Peyer's patch (tissue), 4 donors: ENCODE data around the gene ALOXE3. TPM values are rescaled to one million over a fixed set of nuclear protein-coding genes. Genes with fewer than 3 reads are reported as not detected.
A peak's percentile ranks its signal among the peaks of the same experiment; 100 is the strongest.

Experiments used
- DNase-seq, 3 donors: peaks; one replicate each; pipeline ENCODE4 v3.0.0-alpha.2; 2017 to 2019
- H3K27ac ChIP-seq, 4 donors: fragments of 200-600 bp; sonication (generic); one replicate each; pipeline ENCODE4 v1.5.1; 2016 to 2019
- H3K27me3 ChIP-seq, 2 donors: fragments of 200-600 bp; sonication (generic); one replicate each; pipeline ENCODE4 v1.5.1; 2019
- H3K36me3 ChIP-seq, 3 donors: fragments of 200-600 bp; sonication (generic); one replicate each; pipeline ENCODE4 v1.5.1; 2016 to 2019
- H3K4me1 ChIP-seq, 4 donors: fragments of 200-600 bp; sonication (generic); one replicate each; pipeline ENCODE4 v1.5.1; 2016 to 2019
- H3K4me3 ChIP-seq, 4 donors: fragments of 200-600 bp; sonication (generic); 1 replicate in 3 of 4; 2 replicates in 1 of 4; pipeline ENCODE4 v1.5.1; 2016 to 2019; ENCODE audit warnings: mild to moderate bottlenecking in 1 of 4
- H3K9me3 ChIP-seq, 4 donors: fragments of 200-600 bp; sonication (generic); one replicate each; pipeline ENCODE4 v1.5.1; 2016 to 2019; ENCODE audit warnings: mild to moderate bottlenecking in 1 of 4
- CTCF ChIP-seq, 6 experiments: fragments of 450-650 bp in 4 of 6; fragments of 200-600 bp in 2 of 6; sonication (generic) in 1 of 6; IDR thresholded peaks; one replicate each; pipeline ENCODE4 v1.5.1; 2017 to 2019; ENCODE audit warnings: antibody characterized with exemption in 6 of 6, mild to moderate bottlenecking in 3 of 6, moderate library complexity in 1 of 6
- POLR2A ChIP-seq, 2 donors: fragments of 450-650 bp; IDR thresholded peaks; one replicate each; pipeline ENCODE4 v1.5.1; 2017; ENCODE audit warnings: antibody characterized with exemption in 2 of 2, mild to moderate bottlenecking in 2 of 2, moderate library complexity in 2 of 2
- total RNA-seq, 4 donors: library from RNA; depleted of rRNA; stranded (reverse); fragments of >200 nt; gene quantifications; one replicate each; pipeline ENCODE4 v1.1.0, GENCODE V29; 2016

Gene ALOXE3
- total RNA-seq, 4 donors from 2014 or later: not detected

- TF ChIP-seq POLR2A (IDR thresholded peaks at IDR 0.05) (no peak), CTCF (IDR thresholded peaks at IDR 0.05) (no peak)
- H3K4me1 ChIP-seq: peaks cover 9 to 58% (median 20%) of the 10 kb centered on the region in 4 donors
- no peaks in the 10 kb centered on the region for H3K9me3 ChIP-seq
- DNase-seq: no peak
- no peaks in the 10 kb centered on the region for H3K27me3 ChIP-seq
- peaks cover 0 to 22% (median 0%) of the 10 kb centered on the region in 3 donors for H3K36me3 ChIP-seq
- no peak overlapping the region for H3K4me3 ChIP-seq
- H3K27ac ChIP-seq: peak overlapping the region; percentile 8 to 100 (median 78)
Observed at GRCh38 chr17:8160224-8160577, 41.9 kb upstream of the ALOXE3 start.

- TF ChIP-seq POLR2A (IDR thresholded peaks at IDR 0.05): no peak
- TF ChIP-seq CTCF (IDR thresholded peaks at IDR 0.05): no peak
- Histone ChIP-seq H3K27me3 (no peaks in the 10 kb centered on the region), H3K4me1 (peaks cover 9 to 55% (median 21%) of the 10 kb centered on the region in 4 donors), H3K4me3 (no peak overlapping the region), H3K9me3 (no peaks in the 10 kb centered on the region), H3K36me3 (peaks cover 0 to 22% (median 0%) of the 10 kb centered on the region in 3 donors), H3K27ac (peak overlapping the region; percentile 61 to 99 (median 88))
- peak in 1 of 3 donors; percentile 43 for DNase-seq
Observed at GRCh38 chr17:8159459-8160223, 41.3 kb upstream of the ALOXE3 start.

GRCh38 chr17:8159032-8159400, 40.7 kb upstream of the ALOXE3 start:
- H3K4me1 ChIP-seq: peaks cover 5 to 48% (median 23%) of the 10 kb centered on the region in 4 donors
- no peak overlapping the region for H3K4me3 ChIP-seq
- no peak for DNase-seq
- no peaks in the 10 kb centered on the region for H3K27me3 ChIP-seq
- TF ChIP-seq POLR2A (IDR thresholded peaks at IDR 0.05) (no peak), CTCF (IDR thresholded peaks at IDR 0.05) (no peak)
- peak overlapping the region; percentile 61 to 99 (median 88) for H3K27ac ChIP-seq
- no peaks in the 10 kb centered on the region for H3K9me3 ChIP-seq
- H3K36me3 ChIP-seq: peaks cover 0 to 22% (median 0%) of the 10 kb centered on the region in 3 donors

GRCh38 chr17:8158267-8159031, 40.1 kb upstream of the ALOXE3 start:
- H3K9me3 ChIP-seq: no peaks in the 10 kb centered on the region
- no peaks in the 10 kb centered on the region for H3K27me3 ChIP-seq
- TF ChIP-seq CTCF (IDR thresholded peaks at IDR 0.05) (peak; percentile 92 to 99 (median 98)), POLR2A (IDR thresholded peaks at IDR 0.05) (peak; percentile 28 to 40)
- peaks cover 3 to 44% (median 23%) of the 10 kb centered on the region in 4 donors for H3K4me1 ChIP-seq
- H3K36me3 ChIP-seq: peaks cover 0 to 22% (median 0%) of the 10 kb centered on the region in 3 donors
- peak; percentile 95 to 98 (median 95) for DNase-seq
- H3K27ac ChIP-seq: peak overlapping the region; percentile 84 to 99 (median 95)
- H3K4me3 ChIP-seq: no peak overlapping the region

GRCh38 chr17:8156246-8156992, 38.1 kb upstream of the ALOXE3 start:
- DNase-seq: peak; percentile 99 to 100 (median 100)

More at GRCh38 chr17:8156246-8156992, 38.1 kb upstream of the ALOXE3 start:
- Histone ChIP-seq H3K36me3 (peaks cover 0 to 19% (median 0%) of the 10 kb centered on the region in 3 donors), H3K4me1 (peaks cover 2 to 45% (median 27%) of the 10 kb centered on the region in 4 donors), H3K4me3 (peak overlapping the region; percentile 54 to 89 (median 64)), H3K9me3 (no peaks in the 10 kb centered on the region), H3K27me3 (no peaks in the 10 kb centered on the region), H3K27ac (peak overlapping the region; percentile 91 to 99 (median 99))
- TF ChIP-seq POLR2A (IDR thresholded peaks at IDR 0.05): peak; percentile 100
- peak in 2 of 6 experiments; percentile 13 to 25 for TF ChIP-seq CTCF (IDR thresholded peaks at IDR 0.05)
